Stimulated activated naive CD8-positive, alpha-beta T cell treated with anti-CD3 and anti-CD28 coated beads, Interleukin-15, amount 100 ng/mL, for 72 hours (primary cell): ENCODE data around the gene DPP7.
A peak's percentile ranks its signal among the peaks of the same experiment; 100 is the strongest.

ENCODE experiments used
- ATAC-seq: fragments of 150-1000 bp; cut with Tn5 transposase; 2 replicates; pipeline ENCODE4 v1.10.0; 2021; ENCODE audit warnings: mild to moderate bottlenecking, moderate library complexity
- DNase-seq, 2 donors: peaks; one replicate each; pipeline ENCODE4 v3.0.0; 2021 to 2022
- H3K27ac Mint-ChIP-seq, 2 donors: one replicate each; pipeline ENCODE4 v1.8.0; 2022; ENCODE audit warnings: mild to moderate bottlenecking in 2 of 2, mixed read lengths in 2 of 2, moderate library complexity in 2 of 2
- H3K27me3 Mint-ChIP-seq: one replicate; pipeline ENCODE4 v1.8.0; 2022; ENCODE audit warnings: mixed read lengths
- H3K4me1 Mint-ChIP-seq: one replicate; pipeline ENCODE4 v1.8.0; 2022; ENCODE audit warnings: mild to moderate bottlenecking, mixed read lengths
- H3K4me3 Mint-ChIP-seq, 2 donors: one replicate each; pipeline ENCODE4 v1.8.0; 2022; ENCODE audit warnings: mild to moderate bottlenecking in 2 of 2, mixed read lengths in 2 of 2, moderate library complexity in 1 of 2
- H3K9me3 Mint-ChIP-seq, 2 donors: one replicate each; pipeline ENCODE4 v1.8.0; 2022; ENCODE audit warnings: mixed read lengths in 2 of 2

Gene DPP7

DNA sequence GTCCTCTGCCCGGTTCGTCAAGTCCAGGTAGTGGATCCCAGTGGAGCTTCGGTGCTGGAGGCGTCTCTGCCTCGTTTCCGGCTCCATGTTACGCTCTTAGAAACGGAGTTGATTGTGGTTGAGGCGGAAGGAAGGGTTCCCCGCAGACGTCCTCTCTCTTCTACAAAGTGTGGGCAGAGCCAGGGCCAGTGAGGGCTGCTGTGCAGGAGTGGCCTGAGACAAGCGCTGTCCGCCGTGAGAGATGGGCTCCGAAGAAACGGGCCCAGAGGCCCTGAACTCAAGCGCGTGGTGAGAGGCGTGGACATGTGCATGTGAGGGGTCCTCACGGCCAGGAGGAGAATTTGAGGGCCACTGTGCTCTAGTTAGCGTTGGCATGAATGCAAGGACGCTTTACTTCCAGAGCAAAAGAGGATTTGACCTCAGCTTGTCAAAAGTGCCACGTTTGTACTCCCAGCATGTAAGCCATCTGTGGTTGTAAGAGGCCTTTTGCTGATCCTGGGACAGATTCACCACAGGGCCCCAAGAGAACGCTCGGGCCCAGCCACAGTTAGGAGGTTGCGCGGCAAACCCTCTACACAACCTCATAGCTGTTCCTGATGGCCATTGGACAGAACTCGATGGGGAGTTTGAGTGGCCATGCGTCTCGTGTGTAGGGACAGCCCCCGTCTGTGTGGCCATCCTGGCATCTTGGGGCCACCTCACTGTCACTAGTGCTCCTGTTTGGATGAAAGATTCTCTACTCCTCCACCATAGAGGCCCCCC lies 17.6 kb downstream of the DPP7 start:
- Mint-ChIP-seq H3K27ac (peak overlapping the region in 1 of 2 donors; percentile 38), H3K9me3 (no peaks in the 10 kb centered on the region), H3K27me3 (no peaks in the 10 kb centered on the region), H3K4me1 (peaks cover 37% of the 10 kb centered on the region), H3K4me3 (peak overlapping the region; percentile 80 to 86)
- DNase-seq (no peak), ATAC-seq (no peak)

DNA sequence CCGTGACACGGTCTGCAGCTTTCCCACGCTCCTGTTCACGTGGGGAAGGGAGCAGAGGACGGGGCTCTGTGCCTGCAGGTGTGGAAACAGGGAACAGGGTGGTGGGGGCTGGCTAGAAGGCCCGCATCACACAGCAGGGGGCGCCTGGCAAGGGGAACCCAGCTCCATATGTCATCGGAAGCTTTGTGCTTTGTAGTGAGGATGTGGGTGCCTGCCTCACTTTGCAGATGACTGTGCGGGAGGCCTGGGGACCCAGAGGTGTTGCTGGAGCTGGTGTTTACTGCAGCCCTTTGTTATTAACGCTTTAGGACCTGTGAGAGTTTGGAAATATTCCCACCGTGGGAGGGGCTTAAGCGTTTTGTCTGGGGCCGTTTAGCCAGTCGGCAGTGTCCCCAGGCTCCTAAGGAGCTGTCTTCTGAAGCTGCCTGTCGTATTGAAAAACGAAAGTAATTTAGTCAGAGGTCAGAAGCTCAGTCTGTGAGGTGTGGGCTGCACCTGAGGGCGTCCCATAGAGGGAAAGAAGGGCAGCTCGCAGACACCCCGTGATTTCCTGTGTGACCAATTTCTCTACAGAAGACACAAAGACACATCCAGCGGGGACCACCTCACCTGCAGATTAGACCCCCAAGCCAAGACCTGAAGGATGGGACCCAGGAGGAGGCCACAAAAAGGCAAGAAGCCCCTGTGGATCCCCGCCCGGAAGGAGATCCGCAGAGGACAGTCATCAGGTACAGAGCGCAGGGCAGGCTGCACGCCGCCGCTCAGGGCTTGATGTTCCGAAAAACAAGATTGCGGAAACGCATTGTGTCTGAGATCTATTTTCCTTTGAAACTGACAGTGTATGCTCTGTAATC lies 18.6 kb downstream of the DPP7 start:
- peak overlapping the region; percentile 80 to 86 for H3K4me3 Mint-ChIP-seq
- no peaks in the 10 kb centered on the region for H3K9me3 Mint-ChIP-seq
- H3K27me3 Mint-ChIP-seq = no peaks in the 10 kb centered on the region
- DNase-seq = peak; percentile 82 to 91
- peaks cover 37% of the 10 kb centered on the region for H3K4me1 Mint-ChIP-seq
- peak; percentile 99 for ATAC-seq
- peak overlapping the region; percentile 89 to 96 for H3K27ac Mint-ChIP-seq

DNA sequence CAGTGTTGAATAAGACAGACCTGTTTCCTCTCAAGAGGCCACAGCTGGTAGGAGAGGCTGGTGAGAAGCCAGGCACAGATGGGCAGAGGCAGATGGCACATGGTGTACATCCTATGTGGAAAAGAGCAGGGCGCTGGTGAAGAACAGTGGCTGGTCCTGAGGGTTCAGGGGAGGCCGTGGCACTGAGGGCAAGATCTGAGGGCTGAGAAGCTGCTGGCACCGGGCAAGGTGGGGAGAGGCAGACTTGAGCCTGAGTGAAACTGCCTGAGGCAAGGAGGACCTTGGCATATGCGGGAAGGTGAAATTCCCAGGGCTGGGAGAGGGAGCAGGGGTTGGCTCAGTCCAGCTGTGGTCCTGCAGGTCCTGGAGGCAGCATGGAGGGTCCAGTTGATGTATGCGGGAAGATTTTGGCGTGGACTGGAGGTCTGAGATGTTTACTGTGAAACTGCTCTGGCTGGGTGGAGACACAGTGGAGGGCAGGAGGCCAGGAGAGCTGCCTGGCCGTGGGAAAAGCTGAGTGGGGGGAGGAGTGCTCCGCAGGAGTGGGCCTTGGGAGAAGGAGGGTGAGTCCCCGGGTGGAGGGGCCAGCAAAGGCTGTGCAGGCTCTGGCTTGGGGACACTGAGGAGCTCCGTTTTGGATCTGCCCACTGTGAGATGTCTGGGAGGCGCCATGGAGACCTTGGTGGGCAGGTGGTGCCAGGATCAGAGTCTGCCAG lies 25.1 kb downstream of the DPP7 start:
- no peak overlapping the region for H3K4me3 Mint-ChIP-seq
- DNase-seq (no peak), ATAC-seq (no peak)
- no peaks in the 10 kb centered on the region for H3K9me3 Mint-ChIP-seq
- H3K27me3 Mint-ChIP-seq = no peaks in the 10 kb centered on the region
- peaks cover 56% of the 10 kb centered on the region for H3K4me1 Mint-ChIP-seq
- H3K27ac Mint-ChIP-seq = peak overlapping the region; percentile 31 to 50

DNA sequence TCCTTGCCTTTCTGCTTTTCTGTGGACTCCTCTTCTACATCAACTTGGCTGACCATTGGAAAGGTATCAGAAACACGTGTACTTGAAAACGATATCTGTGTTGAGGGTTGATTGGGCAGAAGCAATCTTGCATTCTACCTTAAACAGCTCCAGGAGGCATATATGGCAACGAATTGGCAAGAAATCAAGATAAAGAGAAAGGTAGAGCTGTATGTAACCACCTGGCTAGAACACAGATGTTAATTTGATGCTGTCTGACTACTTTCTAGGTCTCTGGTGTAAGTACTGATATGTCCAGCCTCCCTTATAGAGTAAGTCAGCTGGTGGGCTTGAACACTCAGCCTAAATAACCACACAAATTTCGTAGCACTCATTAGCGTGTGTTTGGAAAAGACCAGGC lies 26.4 kb downstream of the DPP7 start:
- peak overlapping the region; percentile 87 to 88 for H3K4me3 Mint-ChIP-seq
- H3K27ac Mint-ChIP-seq = peak overlapping the region; percentile 86 to 92
- ATAC-seq (no peak), DNase-seq (no peak)
- peaks cover 62% of the 10 kb centered on the region for H3K4me1 Mint-ChIP-seq
- H3K27me3 Mint-ChIP-seq = no peaks in the 10 kb centered on the region
- no peaks in the 10 kb centered on the region for H3K9me3 Mint-ChIP-seq

DNA sequence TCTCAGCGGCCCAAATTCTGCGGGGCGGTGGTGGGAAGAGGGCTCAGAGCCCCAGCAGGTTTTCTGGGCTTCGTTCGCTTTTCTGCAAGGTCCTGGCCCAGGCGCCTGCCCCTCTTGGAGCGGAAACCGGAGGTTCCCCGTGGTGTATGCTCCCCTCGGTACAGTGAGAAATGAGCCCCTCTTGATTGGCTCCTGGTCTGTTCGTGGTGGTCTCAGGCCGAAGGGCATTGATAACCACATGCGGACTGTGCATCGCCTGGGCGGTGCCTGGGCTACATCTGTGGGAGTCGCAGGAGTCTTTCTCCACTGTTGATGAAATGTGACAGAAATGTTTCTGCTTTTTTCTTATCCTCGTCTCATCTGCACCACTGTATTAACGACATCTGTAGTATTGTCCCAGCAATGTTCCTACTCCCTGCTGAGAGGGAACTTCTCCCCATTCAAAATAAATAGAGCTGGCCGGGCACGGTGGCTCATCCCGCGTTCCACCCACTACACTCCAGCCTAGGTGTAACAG lies 27.1 kb downstream of the DPP7 start:
- H3K4me1 Mint-ChIP-seq = peaks cover 62% of the 10 kb centered on the region
- DNase-seq (no peak), ATAC-seq (peak; percentile 3)
- peak overlapping the region; percentile 87 to 88 for H3K4me3 Mint-ChIP-seq
- no peaks in the 10 kb centered on the region for H3K27me3 Mint-ChIP-seq
- no peaks in the 10 kb centered on the region for H3K9me3 Mint-ChIP-seq
- peak overlapping the region; percentile 86 to 92 for H3K27ac Mint-ChIP-seq

DNA sequence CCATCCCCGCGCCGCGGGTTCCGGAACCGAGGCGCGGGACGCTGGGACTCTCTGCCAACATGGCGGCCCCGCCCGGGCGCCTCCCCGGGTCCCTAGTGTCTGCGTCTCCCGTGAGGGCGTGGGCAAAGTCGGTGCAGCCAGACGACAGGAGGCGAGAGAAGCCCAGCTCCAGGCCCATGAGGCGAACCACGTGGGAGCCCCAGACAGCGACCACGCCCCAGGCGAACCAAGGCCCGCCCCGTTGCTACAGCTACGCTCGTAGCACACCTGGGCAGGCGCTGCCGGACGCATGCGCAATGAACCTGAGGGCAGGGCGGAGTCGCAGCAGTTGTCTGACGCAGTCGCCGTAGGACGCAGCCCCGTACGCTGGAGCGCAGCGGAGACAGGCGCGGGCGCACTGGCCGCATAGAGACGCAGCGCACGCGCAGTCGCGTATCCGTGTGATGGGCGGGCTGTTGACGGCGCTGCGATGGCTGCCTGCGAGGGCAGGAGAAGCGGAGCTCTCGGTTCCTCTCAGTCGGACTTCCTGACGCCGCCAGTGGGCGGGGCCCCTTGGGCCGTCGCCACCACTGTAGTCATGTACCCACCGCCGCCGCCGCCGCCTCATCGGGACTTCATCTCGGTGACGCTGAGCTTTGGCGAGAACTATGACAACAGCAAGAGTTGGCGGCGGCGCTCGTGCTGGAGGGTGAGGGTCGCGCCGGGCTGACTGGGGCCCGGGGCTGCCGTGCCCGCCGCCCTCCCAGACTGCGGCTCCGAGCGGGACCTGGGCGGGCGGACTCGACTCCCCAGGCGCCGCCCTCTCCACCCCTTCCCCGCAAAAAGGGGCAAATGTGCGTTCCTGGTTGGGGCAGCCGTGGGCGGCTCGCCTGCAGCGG lies 27.8 kb downstream of the DPP7 start, which contains the start of gene MAN1B1:
Gene MAN1B1 (plus strand): TSS at position 455 of the 878 bp plus-strand sequence. CDS start 15 bp downstream, at position 470.
- H3K27me3 Mint-ChIP-seq = no peaks in the 10 kb centered on the region
- ATAC-seq (peak; percentile 93), DNase-seq (peak; percentile 100)
- H3K4me1 Mint-ChIP-seq = peaks cover 66% of the 10 kb centered on the region
- H3K27ac Mint-ChIP-seq = peak within 1 kb of the TSS; percentile 97 to 99
- H3K4me3 Mint-ChIP-seq = peak within 1 kb of the TSS; percentile 91 to 95
- no peaks in the 10 kb centered on the region for H3K9me3 Mint-ChIP-seq

DNA sequence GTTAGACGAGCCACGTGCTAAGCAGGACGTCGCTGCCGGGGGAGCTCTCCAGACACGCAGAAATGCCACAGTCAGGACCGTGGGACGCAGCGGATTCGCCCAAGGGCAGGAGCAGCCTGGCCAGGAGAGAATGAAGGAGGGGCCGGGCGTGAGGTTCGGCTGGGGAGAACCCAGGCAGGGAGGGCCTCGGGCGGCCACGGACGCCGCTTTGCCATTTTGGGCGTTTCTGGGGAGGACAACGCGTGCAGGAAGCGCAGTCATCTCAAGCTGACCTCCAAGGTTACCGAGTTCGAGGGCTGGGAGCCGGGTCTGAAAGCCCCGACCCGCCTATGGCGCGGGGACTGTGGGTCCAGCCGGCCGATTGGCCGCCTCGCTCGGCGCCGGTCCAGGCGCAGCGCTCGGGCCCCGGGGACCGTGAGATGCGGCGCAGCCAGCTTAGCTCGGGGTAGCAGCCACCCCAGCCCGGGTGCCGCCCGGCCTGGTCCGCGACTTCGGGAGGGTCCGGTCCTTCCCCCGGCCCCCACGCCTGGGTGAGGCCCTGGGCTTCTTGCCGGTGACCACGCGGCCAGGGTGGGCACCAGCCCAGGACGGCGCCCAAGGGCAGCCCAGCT lies 28.5 kb downstream of the DPP7 start:
- H3K9me3 Mint-ChIP-seq = no peaks in the 10 kb centered on the region
- H3K4me3 Mint-ChIP-seq = peak overlapping the region; percentile 91 to 95
- peak; percentile 2 for ATAC-seq
- peak; percentile 45 to 58 for DNase-seq
- H3K4me1 Mint-ChIP-seq = peaks cover 69% of the 10 kb centered on the region
- peak overlapping the region; percentile 97 to 99 for H3K27ac Mint-ChIP-seq
- H3K27me3 Mint-ChIP-seq = no peaks in the 10 kb centered on the region

DNA sequence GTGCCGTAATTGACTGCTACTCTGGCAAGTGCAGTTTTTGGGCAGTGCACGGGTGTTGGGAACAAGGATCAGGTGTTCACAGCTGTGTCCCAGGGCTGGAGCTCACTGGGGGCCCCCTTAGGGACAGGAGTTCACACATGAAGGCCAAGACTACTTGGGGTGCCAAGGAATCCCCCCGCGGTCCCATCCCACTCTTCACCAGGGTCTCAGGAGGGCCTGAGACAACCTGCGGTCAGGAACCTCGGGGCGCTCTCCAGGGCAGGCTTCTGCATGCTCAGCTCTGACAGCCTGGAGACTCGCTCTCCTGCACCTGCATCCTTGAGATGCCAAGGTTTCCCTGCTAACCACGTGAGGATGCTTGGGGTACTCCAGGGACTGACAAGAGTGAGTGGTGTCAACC lies 30.0 kb downstream of the DPP7 start:
- ATAC-seq (no peak), DNase-seq (no peak)
- no peak overlapping the region for H3K27ac Mint-ChIP-seq
- H3K4me3 Mint-ChIP-seq = peak overlapping the region in 1 of 2 donors; percentile 37
- H3K27me3 Mint-ChIP-seq = no peaks in the 10 kb centered on the region
- H3K9me3 Mint-ChIP-seq = no peaks in the 10 kb centered on the region
- H3K4me1 Mint-ChIP-seq = peaks cover 64% of the 10 kb centered on the region

DNA sequence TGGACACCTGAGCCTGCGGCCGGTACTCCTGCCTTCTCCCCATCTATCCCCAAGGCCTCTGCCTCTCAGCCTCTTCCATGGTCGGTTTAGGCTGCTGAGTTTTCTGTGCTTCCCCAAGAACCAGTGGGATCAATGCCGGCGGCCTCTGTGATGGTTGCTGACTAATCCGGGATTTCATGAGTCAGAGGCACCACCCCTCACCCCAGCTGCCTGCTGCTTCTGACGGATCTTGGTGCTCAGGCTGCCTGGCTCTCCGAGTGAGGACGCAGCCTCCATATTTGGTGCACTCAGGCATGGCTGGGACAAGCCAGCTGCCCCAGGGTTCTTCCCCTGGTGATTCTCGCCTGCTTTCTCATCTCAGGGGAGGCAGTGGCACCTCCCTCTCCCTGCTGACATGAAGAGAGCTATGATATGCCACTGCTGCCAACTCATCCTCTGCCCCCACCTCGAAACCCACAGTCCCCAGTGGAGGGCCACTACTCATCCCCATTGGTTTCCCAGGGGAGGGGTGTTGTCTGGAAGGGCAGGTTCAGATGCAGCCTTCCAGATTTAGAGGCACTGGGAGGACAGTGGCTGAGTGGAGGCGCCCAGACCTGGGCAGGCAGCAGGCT lies 31.0 kb downstream of the DPP7 start:
- Mint-ChIP-seq H3K9me3 (no peaks in the 10 kb centered on the region), H3K4me3 (no peak overlapping the region), H3K27me3 (no peaks in the 10 kb centered on the region), H3K27ac (peak overlapping the region in 1 of 2 donors; percentile 19), H3K4me1 (peaks cover 56% of the 10 kb centered on the region)
- ATAC-seq (no peak), DNase-seq (peak in 1 of 2 donors; percentile 34)

DNA sequence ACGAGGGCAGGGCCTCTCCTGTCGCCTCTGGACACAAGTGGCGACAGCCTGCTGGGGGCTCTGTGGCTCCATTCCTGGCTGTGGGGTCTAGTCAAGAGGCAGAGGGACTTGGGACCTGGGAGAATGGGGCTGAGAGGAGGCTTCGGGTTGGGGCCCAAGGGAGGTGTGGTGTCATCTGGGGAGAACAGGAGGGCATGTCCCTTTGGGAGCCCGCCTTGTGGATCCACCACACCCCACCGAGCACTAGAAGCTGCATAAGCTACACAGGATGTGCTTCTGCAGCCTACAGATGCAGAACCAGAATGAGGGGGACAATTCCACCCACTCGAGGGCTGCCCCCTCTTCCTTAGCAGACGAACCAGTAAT lies 31.6 kb downstream of the DPP7 start:
- Mint-ChIP-seq H3K27ac (no peak overlapping the region), H3K27me3 (no peaks in the 10 kb centered on the region), H3K9me3 (no peaks in the 10 kb centered on the region), H3K4me3 (no peak overlapping the region), H3K4me1 (peaks cover 54% of the 10 kb centered on the region)
- no peak for DNase-seq
- no peak for ATAC-seq

DNA sequence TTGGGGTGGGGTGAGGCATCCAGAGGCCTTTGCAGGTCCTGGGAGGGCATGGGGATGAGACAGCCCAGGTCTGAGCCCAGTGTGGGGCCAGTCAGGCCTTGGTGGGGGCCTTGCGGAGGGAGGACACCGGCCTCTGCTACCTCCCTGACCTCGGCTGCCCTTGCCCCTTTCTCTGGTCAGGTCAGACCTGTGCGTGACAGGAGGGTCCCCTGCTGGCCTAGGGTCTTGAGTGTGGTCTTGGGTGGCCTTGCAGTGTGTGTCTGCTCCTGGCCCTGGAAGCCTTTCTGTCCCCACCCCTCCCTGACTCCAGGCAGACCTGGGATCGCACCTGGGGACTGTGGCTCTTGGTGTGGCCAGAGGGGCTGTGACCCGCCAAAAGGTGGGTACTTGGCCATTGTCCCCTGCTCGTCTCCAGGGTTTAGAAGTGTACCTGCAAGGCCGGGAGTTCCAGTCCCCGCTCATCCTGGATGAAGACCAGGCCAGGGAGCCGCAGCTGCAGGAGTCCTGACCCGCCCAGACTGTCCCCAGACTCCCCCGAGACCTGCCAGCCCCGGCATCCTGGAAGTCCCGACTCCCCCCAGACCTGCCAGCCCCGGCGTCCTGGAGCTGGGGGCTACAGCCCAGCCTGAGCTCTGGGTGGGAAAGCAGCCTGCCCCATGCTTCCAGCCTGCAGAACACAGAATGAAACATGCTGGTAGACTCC lies 32.2 kb downstream of the DPP7 start:
- Mint-ChIP-seq H3K4me1 (peaks cover 49% of the 10 kb centered on the region), H3K27ac (no peak overlapping the region), H3K4me3 (no peak overlapping the region), H3K27me3 (no peaks in the 10 kb centered on the region), H3K9me3 (no peaks in the 10 kb centered on the region)
- ATAC-seq (no peak), DNase-seq (no peak)

DNA sequence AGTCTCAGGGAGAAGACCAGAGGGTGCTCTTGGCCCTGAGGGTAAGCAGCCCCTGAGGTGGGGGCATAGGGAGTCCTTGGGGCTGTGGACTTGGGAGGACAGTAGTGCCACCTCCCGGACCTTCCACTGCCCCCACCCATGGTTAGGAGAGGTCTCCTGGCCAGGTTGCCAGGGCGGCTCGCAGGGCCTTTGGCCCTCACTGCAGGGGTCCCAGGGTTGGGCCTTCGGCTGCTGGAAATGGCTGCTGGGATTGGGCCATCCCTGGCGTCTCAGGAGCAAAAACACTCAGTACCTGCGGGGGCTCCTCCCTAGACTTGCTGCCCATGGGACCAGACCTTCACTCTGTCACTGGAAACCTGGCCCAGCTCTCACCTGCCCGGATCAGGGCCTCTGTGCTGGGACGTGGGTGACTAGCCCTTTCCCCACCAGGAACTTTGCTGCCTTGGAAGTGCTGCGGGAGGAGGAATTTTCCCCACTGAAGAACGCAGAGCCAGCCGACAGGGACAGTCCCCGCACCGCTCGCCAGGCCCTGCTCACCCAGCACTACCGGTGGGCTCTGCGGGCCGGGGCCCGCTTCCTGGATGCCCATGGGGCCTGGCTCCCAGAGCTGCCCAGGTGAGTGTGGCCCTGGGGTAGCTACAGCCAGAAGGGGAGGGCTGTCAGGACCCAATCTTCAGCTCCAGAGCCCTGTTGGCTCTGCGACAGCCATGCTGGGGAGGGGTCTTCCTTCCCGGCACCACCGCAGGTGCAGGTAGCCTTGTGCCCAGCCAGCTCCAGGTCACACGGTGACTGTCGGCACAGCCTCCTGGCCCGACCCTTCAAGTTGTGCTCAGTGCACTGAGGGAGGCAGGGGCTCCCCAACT lies 34.0 kb downstream of the DPP7 start:
- Mint-ChIP-seq H3K27ac (no peak overlapping the region), H3K9me3 (no peaks in the 10 kb centered on the region), H3K27me3 (no peaks in the 10 kb centered on the region), H3K4me1 (peaks cover 50% of the 10 kb centered on the region), H3K4me3 (no peak overlapping the region)
- ATAC-seq (no peak), DNase-seq (no peak)

DNA sequence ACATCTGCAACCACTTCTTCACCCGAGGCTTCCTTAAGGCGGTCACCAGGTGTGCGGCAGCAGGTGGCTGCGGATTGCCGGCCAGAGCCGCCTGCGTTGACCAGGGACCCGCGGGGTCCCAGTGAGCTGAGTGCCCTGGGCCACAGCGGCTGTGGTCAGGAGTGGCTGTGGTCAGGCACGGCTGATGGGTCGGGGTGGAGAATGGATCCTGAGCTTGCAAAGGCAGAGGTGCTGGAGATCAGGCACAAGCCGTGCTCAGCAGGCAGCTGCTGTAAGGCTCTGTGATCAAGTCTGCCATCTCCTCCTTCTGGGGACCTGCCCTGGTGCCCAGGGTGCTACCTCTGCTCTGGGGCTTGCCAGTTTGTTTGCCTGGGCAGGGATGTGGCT lies 35.1 kb downstream of the DPP7 start:
- Mint-ChIP-seq H3K4me3 (peak overlapping the region in 1 of 2 donors; percentile 53), H3K27me3 (no peaks in the 10 kb centered on the region), H3K27ac (no peak overlapping the region), H3K4me1 (peaks cover 40% of the 10 kb centered on the region), H3K9me3 (no peaks in the 10 kb centered on the region)
- no peak for DNase-seq
- ATAC-seq = no peak
